ENCODE measurements around the gene FBXL17.

FBXL17 gene

DNA sequence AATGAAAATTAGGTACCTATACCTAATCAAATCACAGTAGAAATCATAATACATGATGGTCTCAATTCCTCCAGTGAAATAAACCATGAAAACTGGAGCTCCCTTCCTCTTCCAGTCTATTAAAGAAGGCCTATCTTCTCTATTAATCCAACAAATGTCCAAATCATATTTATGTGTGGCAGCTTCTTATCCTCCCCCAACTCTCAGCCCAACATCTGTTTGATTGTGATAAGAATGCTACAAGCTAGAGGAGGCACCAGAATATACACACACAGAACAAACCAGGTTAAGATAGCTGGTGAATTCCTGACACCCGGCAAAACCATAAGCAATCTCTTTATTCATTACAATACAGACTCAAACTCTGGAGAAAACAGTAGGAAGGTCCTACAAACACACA lies 110.8 kb downstream of the FBXL17 start:
- Histone ChIP-seq H3K27me3 (ENCODE audit: low read depth, low read length) (no peaks in the 10 kb centered on the region), H4K20me1 (ENCODE audit: insufficient read depth, low read length) (no peaks in the 10 kb centered on the region), H3K9ac (ENCODE audit: low read length) (no peak overlapping the region), H3K9me3 (ENCODE audit: insufficient read depth, low read length) (no peaks in the 10 kb centered on the region), H3K27ac (ENCODE audit: low read length) (no peak overlapping the region), H3K79me2 (ENCODE audit: low read length) (no peaks in the 10 kb centered on the region), H3K4me2 (ENCODE audit: low read length) (no peak overlapping the region), H3K36me3 (replicated peaks; ENCODE audit: low read depth, low read length) (no peaks in the 10 kb centered on the region), H3K4me3 (ENCODE audit: low read length) (no peak overlapping the region), H2AFZ (ENCODE audit: low read depth, low read length) (no peak overlapping the region), H3K4me1 (ENCODE audit: low read length) (no peaks in the 10 kb centered on the region)
- TF ChIP-seq EZH2phosphoT487 (IDR thresholded peaks at IDR 0.05; ENCODE audit: low read depth): no peak
- TF ChIP-seq, protein P1, sequence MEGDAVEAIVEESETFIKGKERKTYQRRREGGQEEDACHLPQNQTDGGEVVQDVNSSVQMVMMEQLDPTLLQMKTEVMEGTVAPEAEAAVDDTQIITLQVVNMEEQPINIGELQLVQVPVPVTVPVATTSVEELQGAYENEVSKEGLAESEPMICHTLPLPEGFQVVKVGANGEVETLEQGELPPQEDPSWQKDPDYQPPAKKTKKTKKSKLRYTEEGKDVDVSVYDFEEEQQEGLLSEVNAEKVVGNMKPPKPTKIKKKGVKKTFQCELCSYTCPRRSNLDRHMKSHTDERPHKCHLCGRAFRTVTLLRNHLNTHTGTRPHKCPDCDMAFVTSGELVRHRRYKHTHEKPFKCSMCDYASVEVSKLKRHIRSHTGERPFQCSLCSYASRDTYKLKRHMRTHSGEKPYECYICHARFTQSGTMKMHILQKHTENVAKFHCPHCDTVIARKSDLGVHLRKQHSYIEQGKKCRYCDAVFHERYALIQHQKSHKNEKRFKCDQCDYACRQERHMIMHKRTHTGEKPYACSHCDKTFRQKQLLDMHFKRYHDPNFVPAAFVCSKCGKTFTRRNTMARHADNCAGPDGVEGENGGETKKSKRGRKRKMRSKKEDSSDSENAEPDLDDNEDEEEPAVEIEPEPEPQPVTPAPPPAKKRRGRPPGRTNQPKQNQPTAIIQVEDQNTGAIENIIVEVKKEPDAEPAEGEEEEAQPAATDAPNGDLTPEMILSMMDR (IDR thresholded peaks at IDR 0.05; ENCODE audit: low read depth, low read length): no peak

DNA sequence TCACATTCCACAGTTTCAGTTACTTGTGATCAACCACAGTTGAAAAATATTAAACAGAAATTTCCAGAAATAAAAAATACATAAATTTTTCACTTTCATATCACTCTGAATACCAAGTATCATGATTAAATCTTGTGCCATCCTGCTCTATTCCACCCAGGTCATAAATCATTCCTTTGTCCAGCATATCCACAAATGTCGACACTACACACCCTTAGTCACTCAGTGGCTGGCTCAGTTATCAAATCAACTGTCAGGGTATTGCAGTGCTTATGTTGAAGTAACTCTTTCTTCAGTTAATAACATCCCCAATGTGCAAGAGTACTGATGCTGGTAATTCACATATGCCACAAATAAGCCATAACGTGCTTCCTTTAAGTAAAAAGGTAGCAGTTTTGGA lies 115.7 kb downstream of the FBXL17 start:
- Histone ChIP-seq H3K27me3 (ENCODE audit: low read depth, low read length) (no peaks in the 10 kb centered on the region), H3K36me3 (replicated peaks; ENCODE audit: low read depth, low read length) (no peaks in the 10 kb centered on the region), H3K4me3 (ENCODE audit: low read length) (no peak overlapping the region), H3K27ac (ENCODE audit: low read length) (no peak overlapping the region), H3K9me3 (ENCODE audit: insufficient read depth, low read length) (no peaks in the 10 kb centered on the region), H3K4me2 (ENCODE audit: low read length) (no peak overlapping the region), H3K79me2 (ENCODE audit: low read length) (no peaks in the 10 kb centered on the region), H3K4me1 (ENCODE audit: low read length) (no peaks in the 10 kb centered on the region), H3K9ac (ENCODE audit: low read length) (no peak overlapping the region), H2AFZ (ENCODE audit: low read depth, low read length) (no peak overlapping the region), H4K20me1 (ENCODE audit: insufficient read depth, low read length) (no peaks in the 10 kb centered on the region)
- TF ChIP-seq EZH2phosphoT487 (IDR thresholded peaks at IDR 0.05; ENCODE audit: low read depth): no peak
- TF ChIP-seq, protein P1 (IDR thresholded peaks at IDR 0.05; ENCODE audit: low read depth, low read length): no peak

- no peak overlapping the region for H2AFZ ChIP-seq (ENCODE audit: low read depth, low read length)
- TF ChIP-seq, protein P1 (IDR thresholded peaks at IDR 0.05; ENCODE audit: low read depth, low read length): no peak
- TF ChIP-seq EZH2phosphoT487 (IDR thresholded peaks at IDR 0.05; ENCODE audit: low read depth): no peak
Observed at GRCh38 chr5:108264533-108264932, 117.4 kb downstream of the FBXL17 start.

GRCh38 chr5:108263338-108263737 lies 118.6 kb downstream of the FBXL17 start:
- Histone ChIP-seq H3K9me3 (ENCODE audit: insufficient read depth, low read length) (no peaks in the 10 kb centered on the region), H3K4me1 (ENCODE audit: low read length) (no peaks in the 10 kb centered on the region), H3K4me3 (ENCODE audit: low read length) (no peak overlapping the region), H3K27me3 (ENCODE audit: low read depth, low read length) (no peaks in the 10 kb centered on the region), H4K20me1 (ENCODE audit: insufficient read depth, low read length) (no peaks in the 10 kb centered on the region), H3K36me3 (replicated peaks; ENCODE audit: low read depth, low read length) (no peaks in the 10 kb centered on the region), H3K79me2 (ENCODE audit: low read length) (no peaks in the 10 kb centered on the region), H3K27ac (ENCODE audit: low read length) (no peak overlapping the region), H3K9ac (ENCODE audit: low read length) (no peak overlapping the region), H3K4me2 (ENCODE audit: low read length) (no peak overlapping the region), H2AFZ (ENCODE audit: low read depth, low read length) (no peak overlapping the region)
- no peak for TF ChIP-seq EZH2phosphoT487 (IDR thresholded peaks at IDR 0.05; ENCODE audit: low read depth)
- TF ChIP-seq, protein P1 (IDR thresholded peaks at IDR 0.05; ENCODE audit: low read depth, low read length): no peak

More at GRCh38 chr5:108264533-108264932, 117.4 kb downstream of the FBXL17 start:
- no peak overlapping the region for H3K27ac ChIP-seq (ENCODE audit: low read length)
- no peaks in the 10 kb centered on the region for H3K79me2 ChIP-seq (ENCODE audit: low read length)
- H3K4me3 ChIP-seq (ENCODE audit: low read length): no peak overlapping the region
- H3K4me1 ChIP-seq (ENCODE audit: low read length): no peaks in the 10 kb centered on the region
- H3K36me3 ChIP-seq (replicated peaks; ENCODE audit: low read depth, low read length): no peaks in the 10 kb centered on the region
- no peak overlapping the region for H3K4me2 ChIP-seq (ENCODE audit: low read length)
- H3K9ac ChIP-seq (ENCODE audit: low read length): no peak overlapping the region
- H3K9me3 ChIP-seq (ENCODE audit: insufficient read depth, low read length): no peaks in the 10 kb centered on the region
- H3K27me3 ChIP-seq (ENCODE audit: low read depth, low read length): no peaks in the 10 kb centered on the region
- H4K20me1 ChIP-seq (ENCODE audit: insufficient read depth, low read length): no peaks in the 10 kb centered on the region

All from OCI-LY3 (cell line).